ENCODE measurements around the gene NECAB2.
"Not testable (repeated sequence)": the region's sequence is repeated elsewhere in the genome, so short reads cannot be mapped to it uniquely, and the experiment has no call there.

Gene NECAB2

DNA sequence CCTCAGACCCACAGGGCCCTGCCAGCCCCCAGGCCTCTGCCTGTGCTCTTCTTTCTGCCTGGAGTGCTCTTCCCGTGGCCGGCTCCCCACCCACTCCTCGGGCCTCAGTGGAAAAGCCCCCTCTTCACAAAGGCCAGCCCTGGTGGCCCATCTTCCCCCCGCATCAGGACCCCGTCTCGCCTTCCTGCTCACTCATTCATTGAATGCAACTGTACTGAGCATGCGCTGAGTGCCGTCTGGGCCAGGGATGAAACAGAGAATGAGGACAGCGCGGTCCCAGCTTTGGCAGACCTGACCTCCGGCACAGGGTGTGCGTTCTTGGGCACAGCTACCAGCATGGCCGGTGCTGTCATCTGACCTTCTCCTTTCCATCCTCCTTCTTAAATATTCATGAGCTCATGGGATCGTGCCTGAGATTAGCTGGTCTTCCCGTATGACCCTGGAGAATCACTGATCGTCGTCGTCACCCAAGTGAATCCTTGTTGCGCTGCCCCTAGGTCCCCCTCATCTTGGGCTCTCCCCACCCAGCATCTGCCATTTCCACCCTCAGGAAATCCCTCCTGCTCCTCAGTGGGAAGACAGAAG is 31.4 kb upstream of the NECAB2 start:
- DNase-seq (ENCODE audit: low read depth) = no peak

DNA sequence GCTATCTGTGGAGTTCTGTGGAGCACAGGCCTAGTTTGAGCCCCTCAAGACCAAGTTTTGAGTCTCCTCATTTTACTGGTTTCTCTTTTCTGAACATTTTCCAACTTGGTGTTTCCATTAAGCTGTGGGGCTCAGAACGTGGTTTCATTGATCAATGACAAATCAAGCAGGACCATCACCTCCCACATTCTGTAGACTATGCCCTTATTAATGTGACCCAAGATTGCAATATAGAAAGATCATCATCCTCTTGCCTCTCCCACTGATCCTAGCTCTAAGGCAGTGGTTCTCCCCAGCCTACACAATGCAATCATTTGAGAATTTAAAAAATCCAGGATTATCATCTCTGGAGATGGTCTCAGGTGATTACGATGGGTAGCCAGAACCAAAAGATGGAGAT is 30.8 kb upstream of the NECAB2 start:
- DNase-seq (ENCODE audit: low read depth) = no peak

DNA sequence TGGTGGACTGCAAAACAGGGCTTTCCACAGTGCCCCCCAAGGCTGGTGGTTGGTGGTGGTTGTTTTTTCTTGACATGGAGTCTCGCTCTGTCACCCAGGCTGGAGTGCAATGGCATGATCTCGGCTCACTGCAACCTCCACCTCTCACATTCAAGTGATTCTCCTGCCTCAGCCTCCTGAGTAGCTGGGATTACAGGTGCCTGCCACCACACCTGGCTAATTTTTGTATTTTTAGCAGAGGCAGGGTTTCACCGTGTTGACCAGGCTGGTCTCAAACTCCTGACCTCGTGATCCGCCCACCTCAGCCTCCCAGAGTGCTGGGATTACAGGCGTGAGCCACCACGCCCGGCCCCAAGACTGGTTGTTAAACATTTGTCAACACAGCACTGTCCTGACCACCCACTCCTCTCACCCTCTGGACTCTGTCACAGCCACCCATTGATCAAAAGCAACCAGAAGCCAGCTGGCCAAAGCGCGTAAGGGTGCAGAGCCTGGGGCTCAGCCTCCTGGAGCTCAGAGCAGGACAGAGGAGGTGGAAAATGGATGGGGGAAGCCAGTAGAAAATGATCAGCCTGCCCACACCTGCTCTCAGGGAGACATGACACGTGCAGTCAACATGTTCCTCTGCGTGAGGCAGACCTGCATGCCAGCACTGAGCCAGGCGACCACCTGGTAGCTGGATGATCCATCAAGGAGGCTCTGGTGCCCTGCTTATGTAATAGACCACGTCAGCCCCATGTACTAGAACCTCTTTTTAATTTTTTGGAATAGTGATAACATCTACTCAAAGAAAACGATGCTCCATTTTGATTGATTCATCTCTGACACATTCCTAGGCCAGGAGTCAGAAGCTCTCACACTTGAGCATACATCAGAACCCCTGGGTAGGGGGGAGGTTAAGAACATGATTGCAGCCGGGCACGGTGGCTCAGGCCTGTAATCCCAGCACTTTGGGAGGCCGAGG is 29.8 kb upstream of the NECAB2 start:
- no peak for DNase-seq (ENCODE audit: low read depth)

DNA sequence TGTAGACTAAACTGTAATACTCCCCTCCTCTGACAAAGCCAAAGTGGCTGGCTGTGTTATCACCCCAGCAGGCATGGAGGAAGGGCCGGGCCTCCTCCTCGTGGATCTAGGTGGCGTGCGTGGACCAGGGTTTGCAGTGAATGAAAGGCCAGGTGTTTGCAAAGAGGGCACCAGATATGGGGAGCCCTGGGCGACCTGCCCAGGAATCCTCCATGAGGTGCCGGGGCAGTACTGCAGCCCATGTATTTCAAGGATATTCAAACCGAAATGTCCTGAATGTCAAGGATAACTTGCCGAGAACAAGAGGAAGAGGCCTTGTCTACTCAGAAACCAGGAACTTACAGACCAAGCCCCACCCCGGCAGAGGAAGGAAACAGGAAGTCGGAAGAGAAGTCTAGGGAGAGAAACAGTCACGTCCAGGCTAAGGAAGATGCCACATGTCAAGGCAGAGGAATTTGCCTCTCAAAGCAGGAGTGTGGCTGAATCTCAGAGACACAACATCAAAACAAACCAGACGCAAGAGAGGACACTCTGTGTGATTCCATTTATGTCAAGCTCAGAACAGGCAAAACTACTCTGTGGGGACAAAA is 28.7 kb upstream of the NECAB2 start:
- no peak for DNase-seq (ENCODE audit: low read depth)

DNA sequence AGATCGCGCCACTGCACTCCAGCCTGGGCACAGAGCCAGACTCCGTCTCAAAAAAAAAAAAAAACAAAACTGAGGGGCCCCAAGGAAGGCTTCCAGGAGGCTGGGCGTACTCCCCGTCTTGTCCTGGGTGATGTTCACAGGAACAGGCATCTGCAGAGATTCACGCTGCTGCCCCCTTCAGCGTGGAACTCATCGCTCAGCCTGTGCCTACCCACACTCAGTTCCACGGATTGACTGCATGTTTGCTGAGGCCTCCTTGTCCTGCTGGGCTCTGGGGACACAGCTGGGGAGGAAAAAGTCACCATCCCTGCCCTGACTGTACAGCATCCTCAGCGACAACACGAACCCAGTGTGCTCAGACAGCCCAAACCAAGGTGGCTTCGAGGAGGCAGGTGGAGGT is 27.9 kb upstream of the NECAB2 start:
- DNase-seq (ENCODE audit: low read depth) = no peak

DNA sequence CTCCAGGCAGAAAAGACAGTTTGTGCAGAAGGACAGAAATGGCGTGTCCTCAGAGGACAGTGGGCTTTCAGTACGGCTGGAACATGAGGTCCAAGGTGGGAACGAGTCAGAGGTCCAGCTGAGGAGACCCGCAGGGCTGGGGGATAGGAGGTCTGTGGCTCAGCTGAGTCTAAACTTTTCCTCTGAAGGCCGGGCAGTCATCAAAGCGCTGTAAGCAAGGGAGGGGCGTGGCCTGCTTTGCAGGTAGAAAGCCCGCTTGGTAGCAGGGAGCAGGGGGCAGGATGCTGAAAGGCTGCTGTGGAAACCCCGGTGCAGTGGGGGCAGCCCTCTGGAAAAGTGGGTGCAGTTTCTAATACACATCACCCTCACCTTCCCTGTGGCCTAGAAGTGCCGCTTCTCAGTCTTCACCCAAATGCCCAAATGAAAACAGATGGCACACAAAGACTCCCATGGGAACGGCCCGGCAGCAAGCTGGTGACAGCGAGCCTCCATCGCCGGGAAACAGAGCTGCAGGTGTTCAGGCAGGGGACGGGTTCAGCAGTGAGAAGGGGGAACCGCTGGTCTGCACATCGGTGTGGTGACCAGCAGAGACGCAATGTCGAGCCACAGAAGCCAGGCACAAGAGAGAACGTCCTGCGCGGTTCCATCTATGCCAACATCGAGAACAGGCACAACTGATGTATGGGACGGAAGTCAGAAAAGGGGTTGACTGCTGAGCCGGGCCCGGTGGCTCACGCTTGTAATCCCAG is 27.2 kb upstream of the NECAB2 start:
- no peak for DNase-seq (ENCODE audit: low read depth)

DNA sequence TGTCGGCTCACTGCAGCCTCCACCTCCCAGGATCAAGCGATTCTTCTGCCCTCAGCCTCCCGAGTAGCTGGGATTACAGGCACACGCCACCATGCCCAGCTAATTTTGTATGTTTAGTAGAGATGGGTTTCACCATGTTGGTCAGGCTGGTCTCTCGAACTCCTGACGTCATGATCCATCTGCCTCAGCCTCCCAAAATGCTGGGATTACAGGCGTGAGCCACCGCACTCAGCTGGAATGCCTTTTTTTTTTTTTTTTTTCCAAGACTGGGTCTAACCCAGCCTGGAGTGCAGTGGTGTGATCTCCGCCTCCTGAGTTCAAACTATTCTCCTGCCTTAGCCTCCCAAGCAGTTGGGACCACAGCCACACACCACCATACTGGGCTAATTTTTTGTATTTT is 26.5 kb upstream of the NECAB2 start:
- not testable (repeated sequence) for DNase-seq (ENCODE audit: low read depth)

DNA sequence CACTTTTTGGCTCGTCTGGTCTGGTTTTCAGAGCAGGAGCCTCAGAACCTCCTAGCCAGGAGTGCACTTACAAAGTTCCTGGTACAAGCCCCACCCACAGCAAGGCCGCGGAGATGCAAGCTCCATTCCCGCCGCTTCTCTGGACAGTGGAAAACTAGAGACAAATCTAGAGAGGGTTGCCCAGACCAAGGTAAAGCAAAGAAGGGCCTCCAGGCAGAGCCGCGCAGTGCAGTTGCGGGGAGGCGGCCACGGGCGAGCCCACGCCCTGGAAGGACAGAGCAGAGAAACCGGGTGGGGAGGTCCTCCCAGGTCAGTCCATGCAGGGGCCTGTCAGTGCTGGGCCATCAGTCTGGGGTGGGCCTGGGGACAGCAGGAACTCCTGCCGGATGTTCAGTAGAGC is 26.0 kb upstream of the NECAB2 start:
- DNase-seq (ENCODE audit: low read depth) = no peak

DNA sequence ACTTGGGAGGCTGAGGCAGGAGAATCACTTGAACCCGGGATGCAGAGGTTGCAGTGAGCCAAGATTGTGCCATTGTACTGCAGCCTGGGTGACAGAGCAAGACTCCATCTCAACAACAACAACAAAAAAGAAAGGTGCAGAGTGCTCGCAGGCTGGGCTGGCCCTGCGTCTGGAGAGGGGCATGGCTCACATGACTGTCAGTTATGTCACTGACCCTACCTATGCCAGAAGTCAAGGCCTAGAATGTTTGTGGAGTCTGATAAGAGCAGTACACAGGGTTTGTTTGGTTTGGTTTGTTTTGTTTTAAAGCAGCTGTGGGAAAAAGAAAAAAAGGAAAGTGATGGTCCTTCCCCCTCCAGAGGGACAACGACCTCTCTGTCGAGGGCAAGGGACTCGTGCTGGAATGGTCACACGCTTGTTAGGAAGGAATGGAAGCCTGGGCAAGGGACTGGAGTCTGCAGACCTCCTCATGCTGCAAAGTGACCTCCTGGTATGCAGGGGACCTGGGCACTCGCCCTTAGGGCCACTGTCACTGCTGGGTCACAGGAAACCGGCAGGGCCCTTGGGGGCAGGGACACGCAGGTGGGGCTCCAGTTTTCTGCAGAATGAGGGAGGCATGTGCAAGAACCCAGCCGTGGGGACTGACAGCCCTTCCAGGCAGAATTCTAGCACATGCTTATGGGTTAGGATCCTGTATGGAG is 25.1 kb upstream of the NECAB2 start:
- DNase-seq (ENCODE audit: low read depth) = no peak

DNA sequence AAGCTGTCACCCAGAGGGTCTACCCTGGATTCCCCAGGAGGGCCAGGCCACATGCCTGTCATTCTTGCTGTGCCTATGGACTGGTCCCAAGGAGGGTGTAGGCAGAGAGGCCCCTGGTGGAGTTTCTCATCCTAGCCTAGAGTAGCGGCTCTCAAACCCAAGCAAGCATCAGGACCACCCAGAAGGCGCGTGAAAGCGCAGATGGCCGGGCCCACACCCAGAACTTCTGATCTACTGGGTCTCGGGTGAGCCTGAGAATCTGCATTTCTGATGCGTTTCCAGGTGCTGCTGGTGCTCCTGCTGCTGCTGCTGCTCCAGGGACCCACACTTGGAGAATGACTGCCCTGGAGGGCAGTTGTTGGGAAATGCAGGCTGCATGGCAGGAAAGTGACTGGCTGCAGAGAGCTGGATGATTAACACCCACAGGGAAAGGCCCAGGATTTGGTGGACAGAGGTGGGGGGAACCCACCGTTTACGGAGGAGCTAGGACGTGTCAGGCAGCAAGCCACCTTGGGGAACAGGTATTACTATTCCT is 24.5 kb upstream of the NECAB2 start:
- DNase-seq (ENCODE audit: low read depth) = no peak

DNA sequence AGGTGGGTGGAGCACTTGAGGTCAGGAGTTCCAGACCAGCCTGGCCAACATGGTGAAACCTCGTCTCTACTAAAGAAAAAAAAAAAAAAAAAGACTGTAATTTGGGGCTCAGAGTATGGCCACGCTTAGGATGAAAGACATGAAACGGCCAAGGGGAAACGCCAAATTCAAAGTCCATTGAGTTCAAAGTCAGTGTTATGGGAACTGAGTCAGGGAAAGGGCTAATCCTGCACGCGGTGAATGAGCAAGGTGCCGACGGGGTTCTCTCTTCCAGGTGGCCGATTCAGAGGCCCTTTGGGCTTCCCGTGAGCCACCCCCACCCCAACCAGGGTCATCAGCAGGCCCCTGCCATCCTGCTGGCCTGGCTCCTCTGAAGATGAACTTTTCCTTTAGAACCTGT is 22.5 kb upstream of the NECAB2 start:
- DNase-seq (ENCODE audit: low read depth) = no peak

DNA sequence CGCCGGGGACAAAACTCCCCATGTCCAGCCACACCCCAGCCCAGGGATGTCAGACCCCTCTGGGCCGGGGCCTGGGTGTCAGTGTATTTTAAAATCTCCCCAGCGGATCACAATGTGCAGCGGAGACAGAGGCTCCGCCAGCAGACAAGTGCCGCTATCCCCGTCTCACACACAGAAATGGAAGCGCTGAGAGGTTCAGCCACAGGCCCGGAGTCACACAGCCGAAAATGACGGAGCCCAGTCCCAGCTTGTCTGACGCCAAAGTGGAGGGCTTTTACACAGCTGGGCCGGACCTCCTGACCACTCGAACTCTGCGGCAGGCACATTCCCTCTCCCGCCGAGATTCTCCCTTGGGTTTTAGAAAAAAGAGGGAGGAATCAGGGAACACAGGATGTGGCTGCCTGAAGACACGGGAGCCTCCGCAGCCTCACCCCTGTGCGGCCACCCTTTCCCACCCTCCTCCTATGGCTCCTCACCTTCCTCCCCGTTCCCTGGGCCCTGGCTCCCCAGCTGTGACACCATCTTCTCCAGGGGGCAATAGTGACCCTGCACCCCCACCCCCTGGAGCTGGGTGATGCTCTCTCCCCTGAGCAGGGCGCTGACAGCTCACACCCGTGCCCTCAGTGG is 21.8 kb upstream of the NECAB2 start:
- DNase-seq (ENCODE audit: low read depth) = no peak

DNA sequence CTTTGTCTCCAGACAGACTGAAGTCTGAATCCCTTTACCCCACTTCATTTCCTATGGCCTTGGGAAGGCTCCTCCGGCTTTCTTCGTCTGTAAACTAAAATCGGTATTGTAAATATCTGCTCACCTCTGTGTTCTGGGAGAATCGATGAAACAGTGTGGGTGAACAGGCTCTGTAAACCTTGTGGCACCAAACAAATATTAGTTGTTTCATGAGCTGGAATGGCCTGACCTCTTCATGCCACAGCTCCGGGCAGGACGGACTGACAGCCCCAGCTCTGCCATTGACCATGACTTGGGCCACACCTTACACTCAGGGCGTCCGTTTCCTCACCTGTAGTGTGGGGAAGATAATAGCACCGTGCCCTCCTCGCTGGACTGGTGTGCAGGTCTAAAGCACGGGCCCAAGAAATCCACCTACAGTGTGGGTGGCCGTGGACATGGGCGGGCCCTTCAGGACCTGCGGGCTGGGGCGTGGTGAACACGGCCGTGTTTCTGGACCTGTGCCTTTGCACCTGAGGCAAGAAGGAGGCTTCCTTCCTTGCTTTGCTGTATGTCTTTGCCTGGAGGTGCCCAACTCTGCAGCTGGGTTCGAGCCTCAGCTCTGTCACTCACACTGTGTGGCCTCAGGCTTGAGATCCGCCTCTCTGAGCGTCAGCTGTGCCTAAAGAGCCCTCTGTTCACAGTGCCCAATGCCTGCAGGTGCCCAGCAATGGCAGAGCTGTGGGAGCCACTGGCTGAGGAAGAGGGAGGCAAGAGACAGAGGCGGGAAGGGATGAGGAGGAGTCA is 21.1 kb upstream of the NECAB2 start:
- DNase-seq (ENCODE audit: low read depth) = no peak

DNA sequence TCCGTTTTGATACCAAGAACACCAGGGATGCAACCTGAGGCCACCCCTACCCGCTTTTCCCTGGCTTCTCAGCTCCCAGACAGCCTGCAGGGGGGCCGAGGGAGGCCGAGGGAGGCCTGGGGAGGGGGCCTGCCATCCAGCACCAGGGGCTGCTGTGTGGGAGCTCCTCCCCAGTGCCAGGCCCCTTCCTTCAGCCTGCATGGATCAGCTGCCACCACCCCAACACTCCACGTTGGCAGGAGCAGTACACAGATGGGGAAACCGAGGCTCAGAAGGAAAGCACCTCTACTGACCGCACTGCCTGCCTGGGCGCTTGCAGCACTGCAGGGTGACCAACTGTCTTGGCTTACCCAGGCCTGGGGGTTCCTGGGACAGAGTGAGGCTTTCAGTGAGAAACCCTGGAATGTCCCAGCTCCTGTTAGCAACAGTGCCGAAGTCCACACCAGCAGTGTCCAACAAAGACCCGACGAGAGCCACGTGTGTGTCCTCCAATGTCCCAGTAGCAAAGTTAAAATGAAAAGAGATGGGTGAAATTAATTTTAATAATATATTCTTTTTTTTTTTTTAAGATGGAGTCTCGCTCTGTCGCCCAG is 20.3 kb upstream of the NECAB2 start:
- DNase-seq (ENCODE audit: low read depth) = no peak

DNA sequence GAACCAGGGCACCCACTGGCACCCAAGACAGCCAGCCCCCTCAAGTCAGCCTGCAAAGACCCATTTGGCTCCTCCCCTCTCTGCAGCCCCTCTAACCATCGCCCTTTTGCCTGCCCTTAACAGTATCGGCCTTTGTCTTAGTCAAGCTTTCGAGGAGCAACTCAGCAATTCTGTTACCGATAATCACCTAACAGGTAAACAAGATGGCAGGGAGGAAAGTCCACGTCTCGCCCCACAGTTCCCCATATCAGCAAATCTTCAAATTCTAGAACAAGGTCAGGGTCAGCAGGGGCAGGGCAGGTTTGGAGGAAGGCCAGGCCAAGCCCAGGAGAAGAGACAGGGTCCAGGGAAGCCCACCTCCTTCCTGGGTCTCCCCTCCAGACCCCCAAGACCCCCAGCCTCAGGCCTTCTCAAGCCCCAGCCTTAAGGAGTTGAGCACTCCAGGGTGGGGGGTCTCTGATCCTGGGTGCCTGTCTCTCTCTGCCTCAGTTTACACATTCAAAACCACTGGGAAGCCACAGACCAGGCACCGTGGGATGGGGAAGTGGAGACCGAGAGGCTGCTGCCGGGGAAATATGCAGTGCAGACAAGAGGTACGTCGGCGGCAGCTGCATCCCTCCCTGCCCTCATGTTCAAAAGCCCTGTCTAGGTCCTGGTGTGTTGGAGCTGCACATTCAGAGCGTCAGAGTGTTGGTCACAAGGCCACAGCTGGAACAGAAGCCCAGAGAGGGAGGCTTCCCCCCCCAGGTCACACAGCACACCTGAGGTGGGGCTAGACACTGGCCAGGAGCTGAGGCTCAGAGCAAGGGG is 18.9 kb upstream of the NECAB2 start:
- DNase-seq (ENCODE audit: low read depth) = no peak

DNA sequence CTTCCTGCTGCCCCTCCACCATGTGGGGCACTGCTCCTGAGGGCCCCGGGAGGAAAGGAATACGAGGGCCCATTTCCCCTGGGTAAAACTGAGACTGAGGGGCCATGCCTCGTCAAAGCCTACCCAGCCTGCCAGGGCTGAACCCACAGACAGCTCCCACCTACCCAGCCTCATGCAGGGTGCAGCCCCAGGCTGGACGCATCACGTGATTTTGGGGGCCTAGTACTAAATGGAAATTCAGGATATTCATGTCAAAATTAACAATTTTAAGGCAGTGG is 18.4 kb upstream of the NECAB2 start:
- DNase-seq (ENCODE audit: low read depth) = no peak

DNA sequence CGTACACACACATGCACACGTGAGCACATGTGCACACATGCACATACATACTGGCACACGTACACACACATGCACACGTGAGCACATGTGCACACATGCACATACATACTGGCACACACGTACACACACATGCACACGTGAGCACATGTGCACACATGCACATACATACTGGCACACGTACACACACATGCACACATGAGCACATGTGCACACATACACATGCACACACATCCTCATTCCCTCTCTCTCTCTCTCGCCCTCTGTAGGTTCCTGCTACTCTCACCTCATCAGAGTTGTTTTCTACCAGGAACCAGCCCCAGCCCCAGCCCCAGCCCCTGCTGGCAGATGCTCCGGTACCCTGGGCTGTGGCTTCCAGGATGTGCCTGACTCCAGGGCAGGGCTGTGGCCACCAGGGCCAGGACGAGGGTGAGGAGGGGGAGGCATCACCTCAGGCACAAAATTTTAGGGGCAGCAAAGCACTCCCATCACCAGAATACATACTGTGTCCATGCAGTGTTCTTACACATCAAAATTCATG is 17.1 kb upstream of the NECAB2 start:
- DNase-seq (ENCODE audit: low read depth) = not testable (repeated sequence)

DNA sequence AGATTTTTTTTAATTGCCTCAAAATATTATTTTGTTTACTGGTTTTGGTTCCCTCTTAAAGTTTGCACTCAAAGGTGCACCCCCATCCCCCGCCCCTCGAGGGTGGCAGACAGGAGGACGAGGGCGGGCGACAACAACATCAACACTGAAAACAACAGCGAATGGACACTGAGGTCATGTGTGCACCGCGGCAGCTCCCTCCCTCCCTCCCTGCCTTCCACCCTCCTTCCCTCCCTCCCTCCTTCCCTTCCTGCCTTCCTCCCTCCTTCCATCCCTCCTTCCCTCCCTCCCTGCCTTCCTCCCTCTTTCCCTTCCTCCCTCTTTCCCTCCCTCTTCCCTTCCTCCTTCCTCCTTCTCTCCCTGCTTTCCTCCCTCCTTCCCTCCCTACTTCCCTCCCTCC is 16.5 kb upstream of the NECAB2 start:
- DNase-seq (ENCODE audit: low read depth) = no peak

DNA sequence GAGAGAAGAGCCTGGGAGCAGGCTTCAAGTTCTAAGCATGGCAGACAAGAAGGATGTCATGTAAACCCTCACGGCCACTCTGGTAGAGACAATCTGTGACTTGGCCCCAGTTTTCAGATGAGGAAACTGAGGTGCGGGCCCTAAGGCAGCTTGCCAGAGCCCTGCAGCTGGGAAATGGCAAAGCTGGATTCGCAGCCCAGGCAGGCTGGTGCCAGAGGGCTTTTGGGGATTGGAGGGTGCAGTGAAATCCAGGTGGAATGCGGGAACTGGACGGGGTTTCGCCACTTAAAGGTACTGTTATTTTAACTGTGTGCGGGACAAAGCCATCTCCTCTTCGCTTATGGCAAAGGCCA is 15.5 kb upstream of the NECAB2 start:
- no peak for DNase-seq (ENCODE audit: low read depth)

Data from non-pigmented ciliary epithelial cell (primary cell).